HepG2 (cell line): ENCODE data around the gene KATNBL1. TPM values are rescaled to one million over a fixed set of nuclear protein-coding genes. Genes with fewer than 3 reads are reported as not detected.

Experiments
- CEBPZ ChIP-seq: IDR thresholded peaks from 2 replicates; pipeline ENCODE4 v1.6.1; 2012; ENCODE audit warnings: low read length, improper control_type of control experiment
- DPF2 ChIP-seq: sonication (generic); formaldehyde crosslinking; IDR thresholded peaks from 2 replicates; pipeline ENCODE4 v1.4.0; 2020; ENCODE audit warnings: mild to moderate bottlenecking, low read depth, missing genetic modification reagents, borderline replicate concordance
- HNRNPH1 ChIP-seq: fragments of 200-400 bp; formaldehyde crosslinking; optimal IDR thresholded peaks from 2 replicates; pipeline ENCODE3; 2017; ENCODE audit warnings: mild to moderate bottlenecking, low read depth, low read length
- JUN ChIP-seq: sonication (generic); formaldehyde crosslinking; IDR thresholded peaks from 2 replicates; pipeline ENCODE4 v1.4.0; 2020; ENCODE audit warnings: mild to moderate bottlenecking, missing genetic modification reagents
- NFE2L1 ChIP-seq: sonication (generic); formaldehyde crosslinking; IDR thresholded peaks from 2 replicates; pipeline ENCODE4 v1.4.0; 2020; ENCODE audit warnings: missing genetic modification reagents, mild to moderate bottlenecking, borderline replicate concordance
- NFKBIZ ChIP-seq: IDR thresholded peaks from 2 replicates; pipeline ENCODE4 v1.6.1; 2018; ENCODE audit warnings: missing genetic modification reagents, missing compliant biosample characterization
- POGZ ChIP-seq: sonication (generic); formaldehyde crosslinking; IDR thresholded peaks from 2 replicates; pipeline ENCODE4 v1.4.0; 2020; ENCODE audit warnings: mild to moderate bottlenecking, missing genetic modification reagents
- SPEN ChIP-seq: sonication (generic); formaldehyde crosslinking; IDR thresholded peaks from 2 replicates; pipeline ENCODE4 v1.5.1; 2020; ENCODE audit warnings: low read depth, mild to moderate bottlenecking, missing genetic modification reagents
- SRF ChIP-seq: IDR thresholded peaks from 2 replicates; pipeline ENCODE4 v1.6.1; 2011; ENCODE audit warnings: mild to moderate bottlenecking, low read depth, low read length, moderate library complexity
- SYNCRIP ChIP-seq: fragments of 200-400 bp; formaldehyde crosslinking; IDR thresholded peaks from 2 replicates; pipeline ENCODE4 v1.6.1; 2018; ENCODE audit warnings: mild to moderate bottlenecking, low read depth, low read length; ENCODE audit not compliant: insufficient read depth
- TEF ChIP-seq: sonication (generic); formaldehyde crosslinking; IDR thresholded peaks from 2 replicates; pipeline ENCODE4 v1.5.0; 2020; ENCODE audit warnings: missing genetic modification reagents
- TOPORS ChIP-seq: sonication (generic); formaldehyde crosslinking; IDR thresholded peaks from 2 replicates; pipeline ENCODE4 v1.8.0; 2023; ENCODE audit warnings: mild to moderate bottlenecking, missing genetic modification reagents
- TRAFD1 ChIP-seq: sonication (generic); formaldehyde crosslinking; IDR thresholded peaks from 2 replicates; pipeline ENCODE4 v1.5.1; 2020; ENCODE audit warnings: missing genetic modification reagents, mild to moderate bottlenecking, borderline replicate concordance
- ZBTB34 ChIP-seq: sonication (generic); formaldehyde crosslinking; IDR thresholded peaks from 2 replicates; pipeline ENCODE4 v1.8.0; 2022; ENCODE audit warnings: mild to moderate bottlenecking, missing genetic modification reagents
- ZBTB43 ChIP-seq: sonication (generic); formaldehyde crosslinking; conservative IDR thresholded peaks from 2 replicates; pipeline ENCODE4 v1.4.0; 2020; ENCODE audit warnings: missing genetic modification reagents
- ZNF20 ChIP-seq: sonication (generic); formaldehyde crosslinking; IDR thresholded peaks from 2 replicates; pipeline ENCODE4 v1.4.0; 2020; ENCODE audit warnings: mild to moderate bottlenecking, moderate library complexity, missing genetic modification reagents
- ZNF253 ChIP-seq: sonication (generic); formaldehyde crosslinking; IDR thresholded peaks from 2 replicates; pipeline ENCODE4 v1.8.0; 2022; ENCODE audit warnings: mild to moderate bottlenecking, missing genetic modification reagents, borderline replicate concordance
- ZNF441 ChIP-seq: sonication (generic); formaldehyde crosslinking; IDR thresholded peaks from 2 replicates; pipeline ENCODE4 v1.7.0; 2021; ENCODE audit warnings: missing genetic modification reagents, borderline replicate concordance
- ZNF577 ChIP-seq: sonication (generic); formaldehyde crosslinking; IDR thresholded peaks from 2 replicates; pipeline ENCODE4 v1.4.0; 2020; ENCODE audit warnings: mild to moderate bottlenecking, low read depth, missing genetic modification reagents, borderline replicate concordance
- ZNF816 ChIP-seq: sonication (generic); formaldehyde crosslinking; IDR thresholded peaks from 2 replicates; pipeline ENCODE4 v1.8.0; 2022; ENCODE audit warnings: missing genetic modification reagents, mild to moderate bottlenecking, borderline replicate concordance
- polyA plus RNA-seq, 8 experiments: library from polyadenylated mRNA; depleted of rRNA in 3 of 8; stranded (reverse) in 7 of 8; unstranded in 1 of 8; fragments of >200 nt; fragmentation: Illumina TruSeq in 4 of 8; extraction: Trizol in 4 of 8; gene quantifications; 2 replicates each; pipeline versions ENCODE4 v1.2.1 to v1.2.3, GENCODE V29; 2011 to 2016; ENCODE audit warnings: low read depth in 4 of 8, missing spikeins in 1 of 8, mixed read lengths in 1 of 8; ENCODE audit not compliant: insufficient read depth in 1 of 8
- total RNA-seq, 5 experiments: library from RNA; depleted of rRNA; stranded (reverse); fragments of >200 nt; fragmentation: Illumina TruSeq; extraction: Trizol; gene quantifications; 2 replicates each; pipeline ENCODE4 v1.2.3, GENCODE V29; 2016; ENCODE audit warnings: low read depth in 1 of 5

The KATNBL1 gene
- total and polyA plus RNA-seq, 2 of the 13 experiments (the other 11 are each of a cell fraction or from before 2014, with no cell fraction given), result 23.4 to 42.8 TPM

- TF ChIP-seq ZNF441 (CRISPR knock-in tag) (no peak), ZNF20 (CRISPR knock-in tag) (no peak), POGZ (CRISPR knock-in tag) (peak; percentile 77), JUN (CRISPR knock-in tag) (no peak), ZBTB34 (no peak), ZBTB43 (CRISPR knock-in tag) (0 out of 2 replicates have a peak, but pooled peaks have one; percentile 47), SYNCRIP (no peak), ZNF577 (no peak), NFKBIZ (CRISPR knock-in tag) (no peak), SPEN (CRISPR knock-in tag) (peak; percentile 74; the same call in 1 of the 2 replicates), DPF2 (no peak), ZNF816 (CRISPR knock-in tag) (no peak), TRAFD1 (no peak), TOPORS (no peak), HNRNPH1 (no peak), CEBPZ (no peak), ZNF253 (CRISPR knock-in tag) (no peak), TEF (no peak), SRF (no peak), NFE2L1 (CRISPR knock-in tag) (no peak)
These were observed at the start of gene KATNBL1 (continued) for GRCh38 chr15:34209421-34210282.
